ENCODE measurements around the gene CERS6. TPM values are rescaled to one million over a fixed set of nuclear protein-coding genes. Genes with fewer than 3 reads are reported as not detected.

The CERS6 gene
- polyA plus RNA-seq, 3 donors = 7.6 to 17.7 (median 15.6) TPM

DNA sequence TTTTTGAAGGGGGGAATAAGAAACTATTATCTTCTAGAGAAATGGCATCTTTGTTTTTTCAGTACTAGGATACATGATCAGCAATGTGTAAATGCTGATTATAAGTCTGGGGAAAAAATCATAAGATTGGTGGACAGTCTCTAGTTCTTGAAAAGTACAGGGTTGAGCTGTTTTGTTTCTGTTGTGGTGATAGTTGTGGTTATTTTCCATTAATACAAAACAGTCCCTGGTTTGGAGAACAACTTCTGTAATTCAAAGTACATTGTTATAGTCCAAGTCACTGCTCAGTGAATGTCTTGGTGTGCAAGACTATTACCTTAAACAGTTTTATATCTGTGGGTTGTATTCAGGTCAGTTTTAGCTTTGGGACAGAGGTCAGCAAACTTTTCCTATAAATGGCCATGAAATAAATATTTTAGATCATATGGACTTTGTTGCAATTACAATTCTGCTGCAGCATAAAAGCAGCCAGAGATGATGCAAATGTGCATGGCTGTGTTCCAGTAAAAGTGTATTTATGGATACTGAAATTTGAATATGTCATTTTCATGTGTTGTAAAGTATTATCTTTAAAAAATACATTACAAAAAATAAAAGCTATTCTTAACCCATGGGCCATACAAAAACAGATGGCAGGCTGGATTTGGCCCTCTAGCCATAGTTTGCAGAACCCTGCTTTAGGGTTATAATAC lies 111.0 kb downstream of the CERS6 start:
- Histone ChIP-seq H4K20me1 (ENCODE audit: insufficient read depth, low read length) (peaks cover 33% of the 10 kb centered on the region), H3K4me1 (ENCODE audit: control insufficient read depth in 1 of 2, insufficient read depth in 2 of 2, low read length in 2 of 2) (peaks cover 19 to 20% of the 10 kb centered on the region in 2 donors), H3K27ac (ENCODE audit: low read depth in 1 of 2, low read length in 2 of 2) (no peak overlapping the region), H3K4me2 (replicated peaks; ENCODE audit: extremely low read depth, low read length, poor library complexity, severe bottlenecking) (no peak overlapping the region), H3K9ac (ENCODE audit: insufficient read depth, low read length, poor library complexity, severe bottlenecking) (no peak overlapping the region), H3K27me3 (ENCODE audit: control insufficient read depth in 2 of 2, insufficient read depth in 2 of 2, low read length in 2 of 2) (no peaks in the 10 kb centered on the region), H3K36me3 (replicated peaks in 1 of 2; ENCODE audit: control insufficient read depth in 1 of 2, insufficient read depth in 2 of 2, low read length in 2 of 2) (peaks cover 7 to 12% of the 10 kb centered on the region in 2 donors), H2AFZ (ENCODE audit: insufficient read depth, low read depth, low read length, poor library complexity, severe bottlenecking) (no peak overlapping the region), H3K9me3 (replicated peaks in 1 of 2; ENCODE audit: control insufficient read depth in 1 of 2, insufficient read depth in 1 of 2, low read length in 2 of 2) (no peaks in the 10 kb centered on the region), H3K79me2 (ENCODE audit: insufficient read depth, low read length) (peaks cover 63% of the 10 kb centered on the region), H3K4me3 (replicated peaks in 1 of 3; ENCODE audit: low read depth in 2 of 3, low read length in 3 of 3) (no peak overlapping the region)
- Mint-ChIP-seq H3K27me3 (ENCODE audit: low read depth in 3 of 3) (no peaks in the 10 kb centered on the region), H3K4me3 (no peak overlapping the region), H3K4me1 (peaks cover 39% of the 10 kb centered on the region), H3K36me3 (peaks cover 16 to 29% of the 10 kb centered on the region in 2 donors), H3K9me3 (no peaks in the 10 kb centered on the region), H3K27ac (no peak overlapping the region)
- DNase-seq = no peak
- intact Hi-C loops (cut with micrococcal nuclease) = no loop called here
- TF ChIP-seq, protein P1, sequence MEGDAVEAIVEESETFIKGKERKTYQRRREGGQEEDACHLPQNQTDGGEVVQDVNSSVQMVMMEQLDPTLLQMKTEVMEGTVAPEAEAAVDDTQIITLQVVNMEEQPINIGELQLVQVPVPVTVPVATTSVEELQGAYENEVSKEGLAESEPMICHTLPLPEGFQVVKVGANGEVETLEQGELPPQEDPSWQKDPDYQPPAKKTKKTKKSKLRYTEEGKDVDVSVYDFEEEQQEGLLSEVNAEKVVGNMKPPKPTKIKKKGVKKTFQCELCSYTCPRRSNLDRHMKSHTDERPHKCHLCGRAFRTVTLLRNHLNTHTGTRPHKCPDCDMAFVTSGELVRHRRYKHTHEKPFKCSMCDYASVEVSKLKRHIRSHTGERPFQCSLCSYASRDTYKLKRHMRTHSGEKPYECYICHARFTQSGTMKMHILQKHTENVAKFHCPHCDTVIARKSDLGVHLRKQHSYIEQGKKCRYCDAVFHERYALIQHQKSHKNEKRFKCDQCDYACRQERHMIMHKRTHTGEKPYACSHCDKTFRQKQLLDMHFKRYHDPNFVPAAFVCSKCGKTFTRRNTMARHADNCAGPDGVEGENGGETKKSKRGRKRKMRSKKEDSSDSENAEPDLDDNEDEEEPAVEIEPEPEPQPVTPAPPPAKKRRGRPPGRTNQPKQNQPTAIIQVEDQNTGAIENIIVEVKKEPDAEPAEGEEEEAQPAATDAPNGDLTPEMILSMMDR (IDR thresholded peaks at IDR 0.05) = no peak

DNA sequence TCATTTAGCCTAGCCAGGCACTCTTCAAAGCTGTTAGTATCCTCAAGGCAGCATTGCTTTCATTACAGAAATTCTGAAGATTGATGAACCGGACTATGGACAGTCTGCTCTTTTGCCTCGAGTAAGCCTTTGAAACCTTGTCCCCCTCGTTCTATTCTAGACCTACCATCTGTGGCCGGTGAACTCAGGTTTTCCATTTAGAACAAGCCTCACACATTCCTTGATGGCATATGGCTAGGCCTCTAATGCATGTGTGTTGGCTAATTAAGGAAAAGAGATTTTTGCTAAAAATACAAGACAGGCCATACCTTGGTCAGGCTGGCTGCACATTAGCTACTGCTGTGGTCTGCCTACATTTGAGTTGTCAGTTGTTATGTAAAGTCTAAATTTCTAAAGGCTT lies 111.8 kb downstream of the CERS6 start:
- peaks cover 42% of the 10 kb centered on the region for H3K4me1 Mint-ChIP-seq
- Histone ChIP-seq H3K36me3 (replicated peaks in 1 of 2; ENCODE audit: control insufficient read depth in 1 of 2, insufficient read depth in 2 of 2, low read length in 2 of 2) (peaks cover 6 to 7% of the 10 kb centered on the region in 2 donors), H3K4me1 (ENCODE audit: control insufficient read depth in 1 of 2, insufficient read depth in 2 of 2, low read length in 2 of 2) (peaks cover 19 to 20% of the 10 kb centered on the region in 2 donors), H3K27ac (ENCODE audit: low read depth in 1 of 2, low read length in 2 of 2) (no peak overlapping the region), H3K9ac (ENCODE audit: insufficient read depth, low read length, poor library complexity, severe bottlenecking) (no peak overlapping the region), H3K4me2 (replicated peaks; ENCODE audit: extremely low read depth, low read length, poor library complexity, severe bottlenecking) (no peak overlapping the region), H3K9me3 (replicated peaks in 1 of 2; ENCODE audit: control insufficient read depth in 1 of 2, insufficient read depth in 1 of 2, low read length in 2 of 2) (no peaks in the 10 kb centered on the region), H3K27me3 (ENCODE audit: control insufficient read depth in 2 of 2, insufficient read depth in 2 of 2, low read length in 2 of 2) (no peaks in the 10 kb centered on the region), H3K79me2 (ENCODE audit: insufficient read depth, low read length) (peaks cover 66% of the 10 kb centered on the region), H2AFZ (ENCODE audit: insufficient read depth, low read depth, low read length, poor library complexity, severe bottlenecking) (no peak overlapping the region), H4K20me1 (ENCODE audit: insufficient read depth, low read length) (peaks cover 37% of the 10 kb centered on the region), H3K4me3 (replicated peaks in 1 of 3; ENCODE audit: low read depth in 2 of 3, low read length in 3 of 3) (no peak overlapping the region)
- no peak overlapping the region for H3K27ac Mint-ChIP-seq
- H3K9me3 Mint-ChIP-seq = peaks cover 0 to under 1% (median 0%) of the 10 kb centered on the region in 7 donors
- WGBS (ENCODE audit: insufficient coverage) = 100% methylated on average over 2 of the region's 4 CpGs
- TF ChIP-seq, protein P1 (IDR thresholded peaks at IDR 0.05) = no peak
- peaks cover 16 to 27% of the 10 kb centered on the region in 2 donors for H3K36me3 Mint-ChIP-seq
- DNase-seq = no peak
- intact Hi-C loops (cut with micrococcal nuclease) = no loop called here
- H3K27me3 Mint-ChIP-seq (ENCODE audit: low read depth in 3 of 3) = no peaks in the 10 kb centered on the region
- no peak overlapping the region for H3K4me3 Mint-ChIP-seq
